PC-3 (cell line): Measurements from ENCODE around the gene DYDC2. TPM values are rescaled to one million over a fixed set of nuclear protein-coding genes. Genes with fewer than 3 reads are reported as not detected.

Experiments
- ATAC-seq: fragments of 200-7000 bp; cut with Tn5 transposase; 2 replicates; pipeline ENCODE4 v1.9.1; 2020; ENCODE audit warnings: mild to moderate bottlenecking, moderate library complexity
- BruUV-seq: library from RNA; stranded (reverse); fragments of 400-500 nt; replicated peaks from 2 replicates; lab custom pipeline; 2021; lab: Mats Ljungman, UMichigan
- CTCF ChIA-PET: fragments of 300-600 bp; sonication (Branson Sonifier 250); formaldehyde crosslinking; loops from one replicate; lab custom pipeline; 2022; ENCODE audit warnings: antibody characterized with exemption; lab: Charles Lee
- POLR2A ChIA-PET: fragments of 300-600 bp; sonication (Branson Sonifier 250); formaldehyde crosslinking; loops from one replicate; lab custom pipeline; 2022; ENCODE audit warnings: antibody characterized with exemption; ENCODE audit not compliant: unreplicated experiment; lab: Charles Lee
- DNase-seq: peaks from one replicate; pipeline ENCODE4 v3.0.0-alpha.2; 2015
- H2AFZ ChIP-seq: fragments of 300-600 bp; sonication (generic); 2 replicates; pipeline ENCODE4 v1.6.0; 2016; ENCODE audit warnings: antibody characterized with exemption, low read length
- H3F3A ChIP-seq: fragments of 300-600 bp; sonication (generic); one replicate; pipeline ENCODE4 v1.6.0; 2017; ENCODE audit warnings: antibody characterized with exemption, low read length, control low read depth, mild to moderate bottlenecking; ENCODE audit not compliant: unreplicated experiment
- H3K27ac ChIP-seq: fragments of 300-600 bp; sonication (generic); 2 replicates; pipeline ENCODE4 v1.5.1; 2016; ENCODE audit warnings: mild to moderate bottlenecking, low read length
- H3K27me3 ChIP-seq: fragments of 300-600 bp; sonication (generic); 2 replicates; pipeline ENCODE4 v1.6.1; 2016; ENCODE audit warnings: low read length, mixed read lengths
- H3K36me3 ChIP-seq: fragments of 300-600 bp; sonication (generic); 2 replicates; pipeline ENCODE4 v1.6.1; 2016; ENCODE audit warnings: low read depth, mixed run types, low read length, mixed read lengths
- H3K4me1 ChIP-seq: fragments of 300-600 bp; sonication (generic); 2 replicates; pipeline ENCODE4 v1.5.1; 2016; ENCODE audit warnings: low read length; ENCODE audit not compliant: insufficient read depth
- H3K4me2 ChIP-seq: fragments of 300-600 bp; sonication (generic); 2 replicates; pipeline ENCODE4 v1.6.0; 2016; ENCODE audit warnings: low read length
- H3K4me3 ChIP-seq: fragments of 300-600 bp; sonication (generic); 2 replicates; pipeline ENCODE4 v1.5.1; 2016; ENCODE audit warnings: mild to moderate bottlenecking, low read length, mixed read lengths
- H3K79me2 ChIP-seq: fragments of 300-600 bp; sonication (generic); 2 replicates; pipeline ENCODE4 v1.6.1; 2017; ENCODE audit warnings: low read length, mixed read lengths
- H3K9ac ChIP-seq: fragments of 300-600 bp; sonication (generic); 2 replicates; pipeline ENCODE4 v1.6.0; 2016; ENCODE audit warnings: mild to moderate bottlenecking, low read length
- H3K9me2 ChIP-seq: fragments of 300-600 bp; sonication (generic); replicated peaks from 2 replicates; pipeline ENCODE4 v1.6.1; 2016; ENCODE audit warnings: mixed run types, low read length, mixed read lengths
- H3K9me3 ChIP-seq: fragments of 300-600 bp; sonication (generic); 2 replicates; pipeline ENCODE4 v1.6.1; 2016; ENCODE audit warnings: low read length, mixed read lengths
- H4K20me1 ChIP-seq: fragments of 300-600 bp; sonication (generic); 2 replicates; pipeline ENCODE4 v1.6.1; 2016; ENCODE audit warnings: low read length, mixed read lengths
- EZH2 ChIP-seq: fragments of 300-600 bp; sonication (generic); IDR thresholded peaks from one replicate; pipeline ENCODE4 v1.6.1; 2017; ENCODE audit warnings: antibody characterized with exemption, mild to moderate bottlenecking, low read length; ENCODE audit not compliant: unreplicated experiment
- EZH2phosphoT487 ChIP-seq: fragments of 300-600 bp; sonication (generic); IDR thresholded peaks from 2 replicates; pipeline ENCODE4 v1.6.1; 2018; ENCODE audit warnings: mild to moderate bottlenecking, antibody characterized with exemption, low read length, borderline replicate concordance
- intact Hi-C: fragments of 100-400 bp; cut with micrococcal nuclease; formaldehyde crosslinking; loops from 2 replicates; pipeline ENCODE4 v1.9.0; 2023
- total RNA-seq: library from RNA; depleted of rRNA; stranded (reverse); fragments of >200 nt; gene quantifications from 2 replicates; pipeline ENCODE4 v1.2.3, GENCODE V29; 2014
- TF ChIP-seq, protein P1 (sequence below): fragments of 300-600 bp; sonication (generic); conservative IDR thresholded peaks from 2 replicates; pipeline ENCODE4 v1.5.1; 2017; ENCODE audit warnings: antibody characterized with exemption, low read depth, mild to moderate bottlenecking, low read length

Gene DYDC2
- total RNA-seq, 1 experiment from 2014 or later = not detected

DNA sequence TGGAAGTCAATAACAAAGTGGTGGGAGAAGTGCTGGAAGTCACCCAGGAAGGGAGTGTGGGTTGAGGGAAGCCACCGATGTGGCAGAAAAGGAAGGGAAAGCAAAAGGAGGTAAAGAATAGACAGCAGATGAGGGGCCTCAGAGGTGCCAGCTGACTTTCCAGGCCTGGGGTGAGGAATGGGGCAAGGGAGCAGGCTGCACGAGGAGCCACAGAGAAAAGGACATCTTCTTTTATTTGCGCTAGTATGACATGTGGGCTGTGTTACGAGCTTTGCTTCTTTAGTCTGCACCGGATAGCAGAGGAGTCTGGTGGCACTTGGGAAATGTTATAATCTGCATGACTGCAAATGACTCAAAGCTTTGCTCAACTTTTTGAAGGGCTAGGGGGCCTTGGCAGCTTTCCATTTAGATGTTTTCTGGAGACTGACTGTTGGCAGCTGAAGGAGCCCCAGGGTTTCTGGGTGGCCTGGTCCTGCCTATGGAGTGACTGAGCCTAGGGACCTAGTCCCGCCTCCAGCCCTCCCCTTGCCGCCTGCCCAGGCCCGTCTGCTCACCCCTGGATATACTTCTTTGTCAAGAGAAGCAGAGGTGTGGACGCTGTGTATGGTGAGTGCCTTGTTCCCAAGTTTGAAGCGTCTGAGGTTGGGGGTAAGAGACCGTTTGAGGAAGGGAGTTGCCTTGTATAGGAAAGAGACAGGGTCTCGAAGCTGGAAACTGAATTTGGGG lies 56.9 kb downstream of the DYDC2 start:
- H3K9me3 ChIP-seq = no peaks in the 10 kb centered on the region
- no peak overlapping the region for H3K27ac ChIP-seq
- H3K9me2 ChIP-seq = no peaks in the 10 kb centered on the region
- intact Hi-C loops = no loop called here
- no peak for ATAC-seq
- no peak for DNase-seq
- no peak for TF ChIP-seq EZH2
- TF ChIP-seq EZH2phosphoT487 = no peak
- TF ChIP-seq, protein P1, sequence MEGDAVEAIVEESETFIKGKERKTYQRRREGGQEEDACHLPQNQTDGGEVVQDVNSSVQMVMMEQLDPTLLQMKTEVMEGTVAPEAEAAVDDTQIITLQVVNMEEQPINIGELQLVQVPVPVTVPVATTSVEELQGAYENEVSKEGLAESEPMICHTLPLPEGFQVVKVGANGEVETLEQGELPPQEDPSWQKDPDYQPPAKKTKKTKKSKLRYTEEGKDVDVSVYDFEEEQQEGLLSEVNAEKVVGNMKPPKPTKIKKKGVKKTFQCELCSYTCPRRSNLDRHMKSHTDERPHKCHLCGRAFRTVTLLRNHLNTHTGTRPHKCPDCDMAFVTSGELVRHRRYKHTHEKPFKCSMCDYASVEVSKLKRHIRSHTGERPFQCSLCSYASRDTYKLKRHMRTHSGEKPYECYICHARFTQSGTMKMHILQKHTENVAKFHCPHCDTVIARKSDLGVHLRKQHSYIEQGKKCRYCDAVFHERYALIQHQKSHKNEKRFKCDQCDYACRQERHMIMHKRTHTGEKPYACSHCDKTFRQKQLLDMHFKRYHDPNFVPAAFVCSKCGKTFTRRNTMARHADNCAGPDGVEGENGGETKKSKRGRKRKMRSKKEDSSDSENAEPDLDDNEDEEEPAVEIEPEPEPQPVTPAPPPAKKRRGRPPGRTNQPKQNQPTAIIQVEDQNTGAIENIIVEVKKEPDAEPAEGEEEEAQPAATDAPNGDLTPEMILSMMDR = no peak
- no peaks in the 10 kb centered on the region for H3F3A ChIP-seq
- CTCF ChIA-PET = no interaction called here
- H4K20me1 ChIP-seq = no peaks in the 10 kb centered on the region
- POLR2A ChIA-PET = no interaction called here
- no peak overlapping the region for H3K4me2 ChIP-seq
- no peaks in the 10 kb centered on the region for H3K27me3 ChIP-seq
- no peaks in the 10 kb centered on the region for H3K79me2 ChIP-seq
- H3K36me3 ChIP-seq = no peaks in the 10 kb centered on the region
- no TSS peak for BruUV-seq
- H3K4me1 ChIP-seq = no peaks in the 10 kb centered on the region
- H3K9ac ChIP-seq = no peak overlapping the region
- no peak overlapping the region for H2AFZ ChIP-seq
- no peak overlapping the region for H3K4me3 ChIP-seq

DNA sequence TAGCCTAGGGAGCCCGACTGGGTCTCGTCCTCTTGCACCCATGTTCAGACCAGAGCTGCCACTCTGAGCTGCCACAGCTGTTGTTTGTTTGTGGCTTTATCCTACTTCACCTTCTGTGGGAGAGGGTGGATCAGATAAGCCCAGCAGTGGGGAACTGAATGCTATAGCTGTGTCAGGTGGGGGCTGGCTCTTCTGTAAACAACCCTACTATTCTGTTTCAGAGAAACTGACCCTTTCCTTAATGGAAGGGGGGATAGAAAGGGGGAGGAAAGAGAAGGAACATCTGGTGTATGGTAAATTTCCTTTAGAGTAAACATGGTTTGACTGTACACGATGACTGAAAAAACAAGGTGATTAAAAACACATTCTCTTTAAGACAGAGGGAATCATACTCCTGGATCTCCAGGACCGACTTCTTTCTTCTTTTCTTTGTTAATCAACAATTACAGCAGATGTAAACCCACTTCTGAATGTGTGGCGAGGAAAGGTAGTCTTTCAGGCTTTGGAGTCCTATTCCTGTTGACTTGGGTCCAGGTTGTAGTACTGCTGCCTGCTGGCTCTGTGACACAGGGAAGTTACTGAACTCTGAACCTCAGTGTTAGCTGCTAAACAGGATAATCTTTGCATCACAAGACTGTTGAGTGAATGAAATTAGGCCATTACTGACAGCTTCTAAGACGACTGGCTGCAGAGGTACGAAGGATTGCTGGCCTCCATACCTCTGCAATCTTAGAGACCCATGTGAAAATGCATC lies 57.7 kb downstream of the DYDC2 start:
- ChIA-PET POLR2A (no interaction called here), CTCF (no interaction called here)
- TF ChIP-seq EZH2 (no peak), EZH2phosphoT487 (no peak)
- TF ChIP-seq, protein P1 = no peak

More for the DNA sequence above, 57.7 kb downstream of the DYDC2 start:
- H3F3A ChIP-seq = no peaks in the 10 kb centered on the region
- H3K9me3 ChIP-seq = no peaks in the 10 kb centered on the region
- intact Hi-C loops = no loop called here
- H4K20me1 ChIP-seq = no peaks in the 10 kb centered on the region
- BruUV-seq = no TSS peak
- no peaks in the 10 kb centered on the region for H3K79me2 ChIP-seq
- H3K27ac ChIP-seq = no peak overlapping the region
- no peaks in the 10 kb centered on the region for H3K36me3 ChIP-seq
- no peak overlapping the region for H3K4me2 ChIP-seq
- H3K9me2 ChIP-seq = no peaks in the 10 kb centered on the region
- H3K4me3 ChIP-seq = no peak overlapping the region
- DNase-seq = no peak
- ATAC-seq = no peak
- H3K9ac ChIP-seq = no peak overlapping the region
- H3K27me3 ChIP-seq = no peaks in the 10 kb centered on the region
- H2AFZ ChIP-seq = no peak overlapping the region
- H3K4me1 ChIP-seq = no peaks in the 10 kb centered on the region
